ENCODE results near the gene TRIM29. TPM values are rescaled to one million over a fixed set of nuclear protein-coding genes. Genes with fewer than 3 reads are reported as not detected.

The TRIM29 gene
- total and polyA plus RNA-seq, 2 of the 13 experiments (the other 11 are each of a cell fraction or from before 2014, with no cell fraction given) = 0.86 TPM

GRCh38 chr11:120091121-120091520, 46.8 kb downstream of the TRIM29 start (continued):
- no peak for TF ChIP-seq RBFOX2 (IDR thresholded peaks at IDR 0.05; ENCODE audit: low read depth, low read length)
- no peak for TF ChIP-seq ZNF609 (CRISPR knock-in tag; IDR thresholded peaks at IDR 0.05; ENCODE audit: borderline replicate concordance)
- TF ChIP-seq ZNF800 (CRISPR knock-in tag; IDR thresholded peaks at IDR 0.05) = no peak
- no peak for TF ChIP-seq ZNF557 (CRISPR knock-in tag; IDR thresholded peaks at IDR 0.05)

- no peak for DNase-seq (ENCODE audit: low spot score)
- Histone ChIP-seq H2AFZ (ENCODE audit: low read length) (no peak overlapping the region), H3K9ac (ENCODE audit: insufficient read depth, low read depth, low read length) (no peak overlapping the region), H3K79me2 (ENCODE audit: insufficient read depth, low read length) (no peaks in the 10 kb centered on the region), H4K20me1 (ENCODE audit: insufficient read depth, low read length) (no peaks in the 10 kb centered on the region), H3K9me3 (ENCODE audit: low read length) (no peaks in the 10 kb centered on the region), H3K27ac (ENCODE audit: extremely low read length, insufficient read depth, low read length) (no peak overlapping the region), H3K4me3 (replicated peaks in 1 of 3; ENCODE audit: insufficient read depth in 1 of 3, low read depth in 2 of 3, low read length in 3 of 3) (no peak overlapping the region), H3K4me1 (ENCODE audit: insufficient read depth, low read length) (no peaks in the 10 kb centered on the region), H3K36me3 (replicated peaks in 1 of 2; ENCODE audit: control insufficient read depth in 1 of 2, insufficient read depth in 2 of 2, low read length in 2 of 2) (no peaks in the 10 kb centered on the region), H3K4me2 (ENCODE audit: low read depth, low read length) (no peak overlapping the region), H3K27me3 (ENCODE audit: control insufficient read depth in 1 of 2, insufficient read depth in 2 of 2, low read length in 2 of 2) (peaks cover 8 to 47% of the 10 kb centered on the region in 2 experiments; a peak in 4 of 5 replicates)
- no peak for TF ChIP-seq DMAP1 (CRISPR knock-in tag; IDR thresholded peaks at IDR 0.05)
- TF ChIP-seq FLYWCH1 (CRISPR knock-in tag; IDR thresholded peaks at IDR 0.05) = no peak
- TF ChIP-seq ZNF652 (CRISPR knock-in tag; IDR thresholded peaks at IDR 0.05; ENCODE audit: borderline replicate concordance, low read depth) = no peak
- no peak for TF ChIP-seq ZFX (CRISPR knock-in tag; IDR thresholded peaks at IDR 0.05; ENCODE audit: low read depth)
- TF ChIP-seq STAT5B (CRISPR knock-in tag; IDR thresholded peaks at IDR 0.05) = no peak
- TF ChIP-seq RARA (CRISPR knock-in tag; IDR thresholded peaks at IDR 0.05) = no peak
- in situ Hi-C loops (cut with HindIII; ENCODE audit: extremely low pct_ligation_motif_present, low pct_unique_long_range_greater_than_20kb) = no loop called here
- no TSS peak for BruUV-seq (replicated peaks)
- intact Hi-C loops (cut with micrococcal nuclease; ENCODE audit: unreplicated experiment) = no loop called here
- WGBS (ENCODE audit: low lambda C conversion rate) = no CpG with 5 or more reads among the region's 3 CpGs
- ChIA-PET POLR2A (no interaction called here), CTCF (ENCODE audit: low intra/inter-chr PET ratio, low total read pairs) (no interaction called here)
- no peak for ATAC-seq
- no peak for FAIRE-seq
Measured at GRCh38 chr11:120090411-120090810, 47.5 kb downstream of the TRIM29 start.

All from HepG2 (cell line).